Tongue (tissue), 2 donors: ENCODE results near the gene MPDZ. TPM values are rescaled to one million over a fixed set of nuclear protein-coding genes. Genes with fewer than 3 reads are reported as not detected.

Experiments used
- DNase-seq: peaks from one replicate; pipeline ENCODE4 v3.0.0-alpha.2; 2015
- total RNA-seq: library from RNA; depleted of rRNA; stranded (reverse); fragments of >200 nt; gene quantifications from one replicate; pipeline ENCODE4 v1.2.3, GENCODE V29; 2014

Gene MPDZ
- total RNA-seq, 1 donor from 2014 or later = 86.0 TPM

- DNase-seq = no peak
These were observed 103.8 kb downstream of the MPDZ start for GRCh38 chr9:13175732-13176131.

DNA sequence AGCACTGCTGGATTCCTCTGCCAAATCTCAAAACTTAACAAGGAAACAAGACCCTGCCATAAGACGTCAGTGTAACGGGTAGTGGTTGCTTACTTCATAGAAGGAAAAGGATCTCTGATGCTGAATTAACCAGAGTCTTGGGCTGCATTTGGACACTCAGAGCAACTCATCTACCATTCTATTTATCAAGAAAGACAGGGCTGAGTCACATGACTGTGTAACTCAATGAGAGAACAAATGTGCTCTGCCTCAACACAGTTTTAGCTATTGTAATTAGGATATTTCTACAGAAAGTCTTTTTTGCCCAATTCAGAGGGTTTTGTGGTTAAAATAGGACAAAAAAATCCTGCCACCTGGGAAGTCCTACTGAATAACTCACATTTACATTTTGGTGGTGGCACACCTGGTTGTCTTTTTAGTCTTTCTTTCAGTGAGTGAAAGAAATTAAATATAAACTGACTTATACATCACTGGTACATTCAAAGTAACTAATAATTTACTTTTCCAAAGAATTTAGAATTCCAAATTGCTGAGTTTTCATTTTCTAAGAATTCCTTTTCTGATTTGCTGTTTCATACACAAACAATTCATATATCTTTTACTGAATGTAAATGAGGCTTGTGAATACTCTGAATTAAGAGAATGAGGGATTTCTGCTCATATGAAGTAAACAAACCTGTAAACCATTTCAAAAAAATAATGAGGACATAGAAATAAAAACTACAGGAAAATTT, 104.4 kb downstream of the MPDZ start:
- no peak for DNase-seq

DNA sequence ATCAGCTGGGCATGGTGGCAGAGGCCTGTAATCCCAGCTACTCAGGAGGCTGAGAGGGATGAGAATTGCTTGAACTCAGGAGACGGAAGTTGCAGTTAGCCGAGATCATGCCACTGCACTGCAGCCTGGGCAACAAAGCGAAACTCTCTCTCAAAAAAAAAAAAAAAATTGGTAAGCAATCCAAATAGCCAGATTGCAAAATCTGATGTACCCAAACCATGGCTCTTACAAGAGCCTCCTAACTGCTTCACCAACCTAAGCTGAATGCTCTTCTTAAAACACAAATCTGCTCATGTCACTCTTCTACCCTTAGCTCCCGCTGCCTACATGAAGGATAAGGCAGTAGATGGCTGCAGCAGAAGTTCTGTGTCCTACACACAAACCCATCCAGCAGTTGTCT, 105.9 kb downstream of the MPDZ start:
- no peak for DNase-seq

DNA sequence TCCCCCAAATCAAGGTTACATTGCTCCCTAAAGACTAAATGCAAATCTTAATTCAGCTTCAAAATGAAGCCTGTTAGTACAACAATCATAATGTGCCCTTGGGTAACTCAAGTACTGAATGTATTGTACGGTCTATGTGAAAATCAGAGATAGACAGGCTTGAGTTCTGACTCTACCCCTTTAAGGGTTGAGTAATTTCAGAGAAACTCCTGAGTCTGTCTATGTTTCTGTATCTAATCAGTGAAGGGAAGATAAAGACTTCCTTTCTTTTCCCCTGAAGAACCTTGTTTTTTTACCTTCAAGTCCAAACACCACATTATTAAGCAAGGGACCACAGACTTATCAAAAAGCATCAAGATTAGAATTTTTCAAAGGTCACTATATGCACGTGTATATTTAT, 108.2 kb downstream of the MPDZ start:
- no peak for DNase-seq

DNA sequence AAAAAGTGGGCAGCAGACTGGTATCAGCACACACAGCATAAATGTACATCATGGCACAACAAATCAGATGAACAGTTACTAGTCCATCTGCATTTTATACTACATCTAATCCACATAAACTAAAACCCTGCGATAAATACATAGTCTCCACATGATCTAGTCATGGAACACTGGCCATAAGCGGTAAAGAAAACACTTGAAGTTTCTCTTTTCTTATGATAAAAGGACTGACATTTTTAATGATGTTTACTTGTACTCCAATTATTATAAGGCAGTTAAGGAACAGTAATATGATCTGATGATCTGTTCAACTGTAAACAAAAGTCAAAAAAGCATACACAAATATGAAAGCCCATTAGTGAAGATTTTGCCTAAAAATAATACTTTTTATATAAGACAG, 112.5 kb downstream of the MPDZ start:
- no peak for DNase-seq

- no peak for DNase-seq
These were observed 113.5 kb downstream of the MPDZ start for GRCh38 chr9:13165956-13166355.

DNA sequence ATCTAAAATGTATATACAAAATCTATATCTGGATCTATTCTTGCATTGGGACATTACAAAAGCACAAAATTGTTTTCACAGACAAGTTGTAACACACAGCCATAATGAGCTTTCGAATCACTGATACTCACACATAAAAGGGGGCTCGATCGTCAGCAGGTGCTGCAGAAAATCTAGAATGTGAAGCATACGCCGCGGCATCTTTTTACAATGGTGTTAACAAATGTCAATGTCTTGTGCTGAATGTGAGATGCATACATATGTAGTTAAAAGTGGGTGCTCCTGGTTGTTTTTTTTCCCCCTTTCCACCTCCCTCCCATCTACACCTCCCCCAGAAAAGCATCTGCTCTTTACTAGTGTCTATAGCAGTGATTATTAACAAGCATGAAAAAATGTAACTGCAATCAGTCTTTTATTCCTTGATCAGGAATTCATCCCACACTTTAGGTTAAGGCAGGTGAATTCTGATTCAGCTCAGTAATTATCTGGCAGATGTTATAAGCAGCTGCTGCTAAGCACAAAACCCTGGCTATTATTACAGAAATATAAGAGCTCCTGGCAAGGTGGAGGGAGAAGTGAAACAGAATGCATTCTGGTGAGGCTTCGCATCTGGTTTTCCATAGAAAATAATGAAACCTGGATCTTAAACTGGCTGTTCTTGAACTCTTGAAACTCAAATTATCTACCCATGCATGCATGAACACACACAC, 114.1 kb downstream of the MPDZ start:
- no peak for DNase-seq

- DNase-seq = no peak
These were observed 115.5 kb downstream of the MPDZ start for GRCh38 chr9:13163946-13164345.

- DNase-seq = no peak
These were observed 116.2 kb downstream of the MPDZ start for GRCh38 chr9:13163287-13163686.

DNA sequence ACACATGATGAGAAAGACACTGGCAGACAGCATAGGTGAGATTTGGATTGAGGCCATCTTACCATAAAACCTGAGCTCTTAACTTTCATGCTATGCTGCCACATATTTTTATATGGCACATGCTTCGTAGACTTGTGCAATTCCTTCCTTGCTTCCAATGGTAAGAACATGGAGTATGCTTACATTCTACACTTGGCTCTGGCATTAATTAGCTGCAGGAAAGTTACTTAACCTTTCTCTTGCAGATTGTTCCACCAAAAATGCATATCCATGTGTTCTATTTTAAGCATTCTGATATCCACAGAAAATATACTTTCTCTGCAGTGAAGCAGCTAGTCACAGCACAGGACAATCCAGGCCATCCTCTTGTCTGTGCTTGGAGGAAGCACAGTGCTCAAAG, 119.4 kb downstream of the MPDZ start:
- DNase-seq = no peak

DNA sequence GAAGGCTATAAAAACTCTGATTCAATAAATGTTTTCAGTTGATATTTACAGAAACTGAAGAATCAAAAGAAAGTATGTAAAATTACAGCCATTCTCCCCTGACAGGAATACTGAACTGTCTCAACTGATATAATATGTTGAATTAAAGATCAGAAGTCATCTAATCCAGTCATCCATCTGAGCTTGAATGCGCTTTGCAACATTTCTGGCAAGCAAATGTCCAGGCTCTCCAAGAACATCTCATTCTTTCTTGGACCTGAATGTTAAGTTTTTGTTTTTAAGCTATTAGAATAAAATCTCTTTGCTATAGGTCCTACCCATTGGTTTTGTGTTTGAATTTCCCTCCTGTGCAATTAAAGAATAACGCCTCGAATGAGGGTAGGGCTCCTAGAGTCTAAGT, 120.5 kb downstream of the MPDZ start:
- DNase-seq = no peak

- no peak for DNase-seq
These were observed 128.0 kb downstream of the MPDZ start for GRCh38 chr9:13151489-13151888.

GRCh38 chr9:13149454-13149853, 130.0 kb downstream of the MPDZ start:
- peak; percentile 43 for DNase-seq

- no peak for DNase-seq
These were observed 132.7 kb downstream of the MPDZ start for GRCh38 chr9:13146840-13147239.

- no peak for DNase-seq
These were observed 134.2 kb downstream of the MPDZ start for GRCh38 chr9:13145340-13145739.

DNA sequence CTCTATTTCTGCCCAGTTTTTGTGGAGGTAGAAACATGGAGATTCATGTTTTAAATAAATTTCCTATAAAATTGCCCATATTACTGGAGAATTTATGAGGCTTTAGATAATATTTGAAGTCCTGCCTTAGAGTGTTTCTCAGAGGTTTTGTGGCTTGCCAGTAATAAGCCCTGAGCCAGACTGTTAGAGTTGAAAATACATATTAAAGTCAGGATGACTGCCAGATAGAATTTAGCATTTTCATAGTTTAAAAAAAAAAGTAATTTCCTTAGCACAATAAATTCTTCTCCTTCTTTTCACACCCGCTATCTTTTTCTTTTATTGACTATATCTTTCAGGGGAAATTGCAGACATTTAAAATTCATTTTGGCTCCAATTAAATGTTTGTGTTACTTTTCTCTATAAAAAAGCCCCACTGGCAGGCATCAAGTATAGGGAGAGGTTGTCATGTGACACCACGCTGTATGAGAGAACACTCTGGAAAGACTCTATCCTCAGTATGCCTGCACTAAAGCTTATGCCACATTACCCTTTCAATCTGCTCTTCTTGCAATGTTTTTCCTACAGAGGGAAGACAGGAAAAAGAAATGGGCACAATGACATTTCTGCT, 135.2 kb downstream of the MPDZ start:
- DNase-seq = no peak

DNA sequence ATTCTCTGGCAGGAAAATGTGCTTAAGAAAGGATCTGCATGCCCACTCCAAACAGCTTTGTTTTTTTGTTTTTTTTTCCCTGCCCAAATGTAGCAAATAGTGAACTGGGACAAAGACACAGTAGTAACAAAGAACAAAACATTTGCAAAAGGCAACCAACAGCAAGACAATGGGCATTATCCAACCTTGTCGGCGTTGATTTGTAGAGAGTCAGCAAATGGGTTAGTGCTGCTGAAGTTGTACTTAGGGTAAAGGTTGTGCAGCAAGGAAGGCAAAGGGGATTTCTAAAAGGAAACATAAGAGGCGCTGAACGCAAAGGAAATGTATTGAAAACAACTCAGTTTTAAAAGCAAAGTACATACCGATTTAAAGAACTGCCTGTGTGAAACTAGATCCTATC, 136.2 kb downstream of the MPDZ start:
- DNase-seq = no peak

GRCh38 chr9:13142776-13143175, 136.7 kb downstream of the MPDZ start:
- no peak for DNase-seq

- no peak for DNase-seq
These were observed 137.9 kb downstream of the MPDZ start for GRCh38 chr9:13141629-13142028.

- DNase-seq = no peak
These were observed 138.5 kb downstream of the MPDZ start for GRCh38 chr9:13140843-13141592.

GRCh38 chr9:13139641-13140171, 139.8 kb downstream of the MPDZ start:
- DNase-seq = peak; percentile 72

DNA sequence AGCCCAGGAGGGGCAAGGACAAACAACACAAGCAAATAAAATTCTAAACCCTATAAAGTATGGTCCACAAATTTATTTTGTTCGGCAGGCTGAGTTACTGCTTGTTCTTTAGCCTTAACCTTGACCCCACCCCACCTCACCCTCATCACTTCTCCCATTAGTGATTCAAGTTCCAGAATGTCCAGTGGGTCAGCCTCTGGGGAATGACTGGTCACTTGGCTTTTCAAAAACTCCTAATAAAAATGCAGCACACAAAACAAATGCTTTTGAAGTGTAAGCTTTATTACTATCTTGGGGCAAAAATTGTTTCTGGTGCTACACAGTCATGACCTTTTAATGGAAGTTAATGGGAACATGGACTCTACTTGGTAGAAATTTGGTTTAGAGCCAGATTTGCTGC, 142.1 kb downstream of the MPDZ start:
- no peak for DNase-seq

DNA sequence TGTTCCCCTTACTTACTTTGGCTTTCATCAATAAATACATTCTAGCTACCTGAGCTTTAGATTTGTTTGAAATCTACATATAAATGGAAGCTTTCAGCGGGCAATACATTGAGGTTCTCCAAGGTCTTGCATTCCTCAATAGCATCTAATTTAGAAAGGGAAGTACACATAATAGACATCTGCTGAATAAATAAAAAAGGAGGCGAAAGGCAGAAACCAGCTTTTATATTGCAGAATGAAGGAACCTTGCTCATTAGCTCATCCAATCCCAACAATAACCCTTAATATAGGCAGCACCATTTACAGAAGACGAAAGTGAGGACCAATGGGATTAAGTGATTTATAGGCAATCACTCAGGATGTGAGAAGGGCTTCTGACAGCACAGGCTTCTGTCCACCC, 147.5 kb downstream of the MPDZ start:
- no peak for DNase-seq
